Heart left ventricle (tissue), 16 donors: ENCODE data around the gene ERBB2. TPM values are rescaled to one million over a fixed set of nuclear protein-coding genes. Genes with fewer than 3 reads are reported as not detected.

Experiments
- ATAC-seq, 4 donors: fragments of 200-7000 bp; cut with Tn5 transposase; one replicate each; pipeline ENCODE4 v1.9.1; 2020 to 2022; ENCODE audit warnings: moderate library complexity in 4 of 4, mild to moderate bottlenecking in 3 of 4, moderate number of reproducible peaks in 1 of 4
- DNase-seq, 5 donors: peaks; one replicate each; pipeline ENCODE4 v3.0.0-alpha.2; 2020
- H3K27ac ChIP-seq, 12 donors: fragments of 200-600 bp; sonication (generic) in 4 of 12; one replicate each; pipeline versions ENCODE4 v1.5.0 to v1.8.0; 2016 to 2022; ENCODE audit warnings: mild to moderate bottlenecking in 2 of 12
- H3K27me3 ChIP-seq, 9 donors: fragments of 200-600 bp; sonication (generic) in 2 of 9; one replicate each; pipeline versions ENCODE4 v1.5.1 to v1.8.0; 2016 to 2022; ENCODE audit warnings: mild to moderate bottlenecking in 3 of 9
- H3K36me3 ChIP-seq, 9 donors: fragments of 200-600 bp; sonication (generic) in 2 of 9; one replicate each; pipeline versions ENCODE4 v1.5.0 to v1.8.0; 2018 to 2022; ENCODE audit warnings: mild to moderate bottlenecking in 2 of 9
- H3K4me1 ChIP-seq, 12 donors: fragments of 200-600 bp; sonication (generic) in 4 of 12; one replicate each; pipeline versions ENCODE4 v1.5.0 to v1.8.0; 2016 to 2022; ENCODE audit warnings: mild to moderate bottlenecking in 3 of 12
- H3K4me3 ChIP-seq, 12 donors: fragments of 200-600 bp; sonication (generic) in 4 of 12; one replicate each; pipeline versions ENCODE4 v1.5.0 to v1.8.0; 2017 to 2022; ENCODE audit warnings: mild to moderate bottlenecking in 9 of 12, moderate library complexity in 4 of 12
- H3K9me3 ChIP-seq, 12 donors: fragments of 200-600 bp; sonication (generic) in 4 of 12; one replicate each; pipeline versions ENCODE4 v1.5.0 to v1.8.0; 2016 to 2022; ENCODE audit warnings: mild to moderate bottlenecking in 1 of 12
- POLR2A ChIP-seq, 2 donors: fragments of 450-650 bp; IDR thresholded peaks; one replicate each; pipeline ENCODE4 v1.6.1; 2017; ENCODE audit warnings: antibody characterized with exemption in 2 of 2, mild to moderate bottlenecking in 2 of 2, moderate library complexity in 2 of 2
- WGBS, 4 donors: extraction: QIAGEN DNeasy Blood & Tissue Kit in 2 of 4; methylation state at CpG; one replicate each; pipeline versions ENCODE4 v1.1.5 to v1.1.7; 2013 to 2018; 5-methylcytosine and 5-hydroxymethylcytosine counted together
- intact Hi-C, 10 donors: fragments of 100-400 bp; cut with DNase I; formaldehyde crosslinking; loops; one replicate each; pipeline versions ENCODE4 v1.11.1 to v1.14.2; 2022
- polyA plus RNA-seq, 2 donors: library from polyadenylated mRNA; stranded (reverse); fragments of 200-250 nt; gene quantifications; one replicate each; pipeline ENCODE4 v1.2.3, GENCODE V29; 2013
- total RNA-seq, 9 donors: library from RNA; depleted of rRNA in 2 of 9; stranded (reverse); fragments of >200 nt in 2 of 9; fragmentation: NEBNext Ultra II Directional in 3 of 9; extraction: Animal tissue kit (Norgen Biotek cat#: 25700) in 3 of 9; gene quantifications; one replicate each; pipeline versions ENCODE4 v1.1.0 to v1.2.4, GENCODE V29; 2016 to 2023
- TF ChIP-seq, protein P1 (sequence below), 12 donors: fragments of 200-600 bp; sonication (generic) in 4 of 12; IDR thresholded peaks; one replicate each; pipeline versions ENCODE4 v1.5.0 to v1.8.0; 2018 to 2022; ENCODE audit warnings: antibody characterized with exemption in 12 of 12, mild to moderate bottlenecking in 5 of 12
- donor health status: ischemic (EF 13 %, LVEDD 7.1; RV severe dilation, severe dysfunction).
- donor health status: healthy with polysubstance abuse.
- donor health status: DM: no; HTN: yes; CAD: no.
- donor health status: DM: no; HTN: no; CAD: no.
- donor health status: ischemic (EF 25% LVEDD 6.9; RV normal size, moderate dysfunction).
- donor health status: ischemic (EF 25% LVEDD 5.7; RV mildly dilated, moderate dysfunction).
- donor health status: healthy.
- donor health status: DM: yes; HTN: yes; CAD: no.
- donor health status: ischemic (EF 35%, LVEDD 5.7; RV mildly dilated, moderate dysfunction).
- donor health status: nonischemic (EF 11% LVEDD 7.7; RV severe dilation, severe dysfunction).
- donor health status: DM: yes; HTN: yes; CAD: no.
- donor health status: PGD.
- donor health status: ischemic (EF 29% LVEDD 5.4; RV normal size, mild dysfunction).
- donor health status: nonischemic (EF 23%, LVEDD 6.1; RV moderate dilation, normal function).

ERBB2 gene
- total and polyA plus RNA-seq, 11 donors = 29.7 to 95.1 (median 77.4) TPM

GRCh38 chr17:39737760-39738567 lies 38.1 kb downstream of the ERBB2 start, which contains the start of gene GRB7:
Gene GRB7, plus strand, starts transcription at chr17:39737938. Its CDS starts 4,364 bp downstream, at chr17:39742302.
- WGBS, 4 donors = 11 to 22% (median 15%) methylated on average over 19 to 34 of the region's 34 CpGs
- ATAC-seq = peak in 2 of 4 donors; percentile 36 to 45
- Histone ChIP-seq H3K27me3 (peaks cover 15 to 63% (median 26%) of the 10 kb centered on the region in 9 donors), H3K36me3 (no peaks in the 10 kb centered on the region), H3K4me3 (peak within 1 kb of the TSS in 11 of 12 donors; percentile 12 to 51 (median 30)), H3K4me1 (peaks cover 0 to 44% (median 15%) of the 10 kb centered on the region in 12 donors), H3K9me3 (no peaks in the 10 kb centered on the region), H3K27ac (peak within 1 kb of the TSS in 1 of 12 donors; percentile 17)
- DNase-seq = no peak
- intact Hi-C loops = no loop called here
- TF ChIP-seq POLR2A (IDR thresholded peaks at IDR 0.05) = no peak
- TF ChIP-seq, protein P1, sequence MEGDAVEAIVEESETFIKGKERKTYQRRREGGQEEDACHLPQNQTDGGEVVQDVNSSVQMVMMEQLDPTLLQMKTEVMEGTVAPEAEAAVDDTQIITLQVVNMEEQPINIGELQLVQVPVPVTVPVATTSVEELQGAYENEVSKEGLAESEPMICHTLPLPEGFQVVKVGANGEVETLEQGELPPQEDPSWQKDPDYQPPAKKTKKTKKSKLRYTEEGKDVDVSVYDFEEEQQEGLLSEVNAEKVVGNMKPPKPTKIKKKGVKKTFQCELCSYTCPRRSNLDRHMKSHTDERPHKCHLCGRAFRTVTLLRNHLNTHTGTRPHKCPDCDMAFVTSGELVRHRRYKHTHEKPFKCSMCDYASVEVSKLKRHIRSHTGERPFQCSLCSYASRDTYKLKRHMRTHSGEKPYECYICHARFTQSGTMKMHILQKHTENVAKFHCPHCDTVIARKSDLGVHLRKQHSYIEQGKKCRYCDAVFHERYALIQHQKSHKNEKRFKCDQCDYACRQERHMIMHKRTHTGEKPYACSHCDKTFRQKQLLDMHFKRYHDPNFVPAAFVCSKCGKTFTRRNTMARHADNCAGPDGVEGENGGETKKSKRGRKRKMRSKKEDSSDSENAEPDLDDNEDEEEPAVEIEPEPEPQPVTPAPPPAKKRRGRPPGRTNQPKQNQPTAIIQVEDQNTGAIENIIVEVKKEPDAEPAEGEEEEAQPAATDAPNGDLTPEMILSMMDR (IDR thresholded peaks at IDR 0.05) = no peak

DNA sequence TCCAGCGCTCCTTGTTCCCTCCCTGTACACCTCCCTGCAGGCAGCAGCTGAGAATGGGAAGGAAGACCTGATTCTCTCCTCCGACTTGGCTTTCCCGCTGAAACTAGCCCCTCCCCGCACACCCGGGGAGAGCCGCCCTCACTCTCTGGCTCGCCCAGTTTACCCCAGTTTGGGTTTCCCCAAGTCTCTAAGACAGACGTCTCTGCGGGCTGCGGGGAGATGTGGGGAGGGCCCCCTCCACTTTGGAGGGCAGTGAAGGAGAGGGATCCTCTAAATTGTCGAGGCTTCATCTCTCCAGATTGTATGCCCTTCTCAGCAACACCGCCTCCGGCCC lies 38.7 kb downstream of the ERBB2 start:
- 4 to 17% (median 9%) methylated on average over 8 to 13 of the region's 13 CpGs for WGBS, 4 donors
- Histone ChIP-seq H3K4me1 (peaks cover 0 to 44% (median 15%) of the 10 kb centered on the region in 12 donors), H3K27ac (no peak overlapping the region), H3K27me3 (peaks cover 15 to 65% (median 26%) of the 10 kb centered on the region in 9 donors), H3K36me3 (no peaks in the 10 kb centered on the region), H3K9me3 (no peaks in the 10 kb centered on the region), H3K4me3 (peak overlapping the region in 11 of 12 donors; percentile 12 to 51 (median 30))
- DNase-seq = no peak
- TF ChIP-seq, protein P1 (IDR thresholded peaks at IDR 0.05) = no peak
- no peak for TF ChIP-seq POLR2A (IDR thresholded peaks at IDR 0.05)
- no peak for ATAC-seq
- intact Hi-C loops = no loop called here

- ATAC-seq (no peak), DNase-seq (no peak)
- WGBS, 4 donors = 29 to 35% (median 31%) methylated on average over 26 to 32 of the region's 32 CpGs
- H3K36me3 ChIP-seq = no peaks in the 10 kb centered on the region
- peak overlapping the region in 7 of 12 donors; percentile 1 to 51 (median 30) for H3K4me3 ChIP-seq
- H3K4me1 ChIP-seq = peaks cover 0 to 44% (median 15%) of the 10 kb centered on the region in 12 donors
- H3K9me3 ChIP-seq = no peaks in the 10 kb centered on the region
- TF ChIP-seq POLR2A (IDR thresholded peaks at IDR 0.05) = no peak
- TF ChIP-seq, protein P1 (IDR thresholded peaks at IDR 0.05) = no peak
- peaks cover 15 to 67% (median 26%) of the 10 kb centered on the region in 9 donors for H3K27me3 ChIP-seq
- intact Hi-C loops = no loop called here
- H3K27ac ChIP-seq = no peak overlapping the region
These were observed 39.4 kb downstream of the ERBB2 start for GRCh38 chr17:39738983-39739884.
